ENCODE results near the gene MAPK6.

MAPK6 gene

GRCh38 chr15:52013151-52013791 lies 5.7 kb upstream of the MAPK6 start:
- no peaks in the 10 kb centered on the region for H3K36me3 ChIP-seq
- H3K4me3 ChIP-seq (ENCODE audit: low read depth, low read length) = no peak overlapping the region
- TF ChIP-seq CTCF (IDR thresholded peaks at IDR 0.05; ENCODE audit: low read depth, low read length) = no peak
- H3K27ac ChIP-seq = no peak overlapping the region
- no peaks in the 10 kb centered on the region for H3K9me3 ChIP-seq (ENCODE audit: severe bottlenecking)
- no peaks in the 10 kb centered on the region for H3K27me3 ChIP-seq (ENCODE audit: insufficient read depth, low read depth, severe bottlenecking)
- no peak for DNase-seq

GRCh38 chr15:52014616-52015015 lies 4.4 kb upstream of the MAPK6 start:
- TF ChIP-seq CTCF (IDR thresholded peaks at IDR 0.05; ENCODE audit: low read depth, low read length) = no peak
- H3K27me3 ChIP-seq (ENCODE audit: insufficient read depth, low read depth, severe bottlenecking) = no peaks in the 10 kb centered on the region
- H3K27ac ChIP-seq = no peak overlapping the region
- DNase-seq = no peak
- H3K36me3 ChIP-seq = no peaks in the 10 kb centered on the region
- no peaks in the 10 kb centered on the region for H3K9me3 ChIP-seq (ENCODE audit: severe bottlenecking)
- no peak overlapping the region for H3K4me3 ChIP-seq (ENCODE audit: low read depth, low read length)

- H3K36me3 ChIP-seq = no peaks in the 10 kb centered on the region; the same call in none of the 2 replicates
- no peak overlapping the region for H3K4me3 ChIP-seq (ENCODE audit: low read depth, low read length)
- H3K27me3 ChIP-seq (ENCODE audit: insufficient read depth, low read depth, severe bottlenecking) = no peaks in the 10 kb centered on the region
- no peak for TF ChIP-seq CTCF (IDR thresholded peaks at IDR 0.05; ENCODE audit: low read depth, low read length)
- no peaks in the 10 kb centered on the region for H3K9me3 ChIP-seq (ENCODE audit: severe bottlenecking)
- no peak for DNase-seq
- no peak overlapping the region for H3K27ac ChIP-seq
These were observed 2.7 kb upstream of the MAPK6 start for GRCh38 chr15:52016316-52016715.

- Histone ChIP-seq H3K9me3 (ENCODE audit: severe bottlenecking) (no peaks in the 10 kb centered on the region), H3K27me3 (ENCODE audit: insufficient read depth, low read depth, severe bottlenecking) (no peaks in the 10 kb centered on the region), H3K36me3 (no peaks in the 10 kb centered on the region; the same call in none of the 2 replicates), H3K27ac (no peak overlapping the region; the same call in 1 of the 2 replicates), H3K4me3 (ENCODE audit: low read depth, low read length) (no peak overlapping the region)
- DNase-seq = no peak
- TF ChIP-seq CTCF (IDR thresholded peaks at IDR 0.05; ENCODE audit: low read depth, low read length) = no peak
These were observed 775 bp upstream of the MAPK6 start for GRCh38 chr15:52018244-52018643.

- no peak for TF ChIP-seq CTCF (IDR thresholded peaks at IDR 0.05; ENCODE audit: low read depth, low read length)
- Histone ChIP-seq H3K27me3 (ENCODE audit: insufficient read depth, low read depth, severe bottlenecking) (no peaks in the 10 kb centered on the region), H3K4me3 (ENCODE audit: low read depth, low read length) (peak overlapping the region; percentile 97), H3K9me3 (ENCODE audit: severe bottlenecking) (no peaks in the 10 kb centered on the region), H3K36me3 (no peaks in the 10 kb centered on the region; the same call in none of the 2 replicates), H3K27ac (peak overlapping the region; percentile 90)
- DNase-seq = peak; percentile 67
These were observed 588 bp downstream of the MAPK6 start for GRCh38 chr15:52019394-52020220.
